ENCODE data around the gene ADGRD1.
"Not testable (repeated sequence)": the region's sequence is repeated elsewhere in the genome, so short reads cannot be mapped to it uniquely, and the experiment has no call there.

ADGRD1 gene

DNA sequence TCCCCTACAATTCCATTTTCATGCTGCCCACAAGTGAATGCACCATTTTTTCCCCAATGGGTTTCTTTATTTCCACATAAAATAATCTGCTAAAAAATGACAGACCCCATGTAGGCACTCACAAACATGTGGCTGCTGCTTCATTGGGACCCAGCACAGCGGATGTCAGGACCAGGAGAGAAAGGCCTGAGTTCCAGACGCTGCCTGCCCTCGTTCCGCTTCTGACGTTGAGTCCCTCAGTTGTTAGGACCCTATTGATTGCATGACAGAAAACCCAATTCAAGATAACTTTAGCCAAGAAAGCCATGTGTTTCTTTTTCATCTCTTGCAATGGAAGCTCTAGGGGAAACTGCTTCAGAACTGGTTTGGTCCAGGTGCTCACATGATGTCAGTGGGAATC lies 34.6 kb downstream of the ADGRD1 start:
- DNase-seq = no peak

DNA sequence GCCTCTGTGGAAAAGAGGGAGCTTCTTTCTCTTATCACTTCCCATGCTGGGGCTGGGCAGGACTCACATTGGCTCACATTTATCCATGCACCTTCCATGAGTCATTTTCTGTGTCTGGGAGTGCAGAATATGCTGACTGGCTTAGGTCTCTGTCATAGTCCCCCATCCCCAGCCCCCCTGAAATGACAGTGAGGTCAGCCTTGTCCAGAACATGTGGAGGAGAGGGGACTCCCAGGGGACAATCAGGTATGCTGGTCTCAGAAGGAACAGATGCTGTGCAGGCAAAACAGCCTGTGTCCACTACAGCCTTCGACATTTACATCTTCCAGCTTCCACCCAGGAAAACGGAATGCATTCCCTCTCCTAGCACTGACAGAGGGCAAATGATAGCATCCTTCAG lies 35.0 kb downstream of the ADGRD1 start:
- DNase-seq = no peak

DNA sequence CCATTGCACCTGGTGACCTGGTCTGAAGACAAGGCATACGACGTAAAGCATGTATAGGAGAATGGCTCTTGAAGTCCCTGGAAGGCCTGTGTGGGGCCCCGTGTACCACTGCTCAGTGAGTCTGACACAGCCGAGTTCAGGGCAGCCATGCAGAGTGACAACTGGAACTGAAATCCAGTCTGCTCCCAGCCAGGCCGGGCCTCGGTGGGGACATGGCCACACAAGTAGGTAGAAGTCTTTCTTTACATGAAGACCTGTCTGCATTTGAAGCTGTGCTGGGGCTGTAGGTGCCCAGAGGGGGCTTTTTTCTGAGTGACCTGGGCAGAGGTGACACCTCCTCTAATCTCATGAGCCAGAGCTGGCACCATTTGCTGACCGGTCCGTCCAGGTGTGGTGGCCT lies 35.7 kb downstream of the ADGRD1 start:
- DNase-seq = no peak

DNA sequence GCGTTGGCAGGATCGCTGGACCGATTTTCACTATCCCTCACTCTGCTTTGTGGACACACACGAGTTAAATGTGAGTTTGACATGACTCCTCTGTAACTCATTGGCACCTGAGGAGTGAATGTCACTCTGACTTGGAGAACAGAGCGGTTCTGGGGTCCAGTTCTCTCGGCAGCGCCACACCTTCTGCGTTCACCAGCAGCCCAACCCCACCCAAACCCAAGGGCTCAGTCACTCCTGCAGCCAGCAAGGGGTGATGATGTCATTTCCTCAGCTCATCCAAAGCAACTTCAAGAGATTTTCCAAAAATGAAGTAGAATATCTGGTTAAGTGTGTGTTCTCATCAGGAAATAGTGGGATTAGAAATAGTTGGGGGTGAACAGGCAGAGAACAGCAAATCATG lies 36.3 kb downstream of the ADGRD1 start:
- no peak for DNase-seq

DNA sequence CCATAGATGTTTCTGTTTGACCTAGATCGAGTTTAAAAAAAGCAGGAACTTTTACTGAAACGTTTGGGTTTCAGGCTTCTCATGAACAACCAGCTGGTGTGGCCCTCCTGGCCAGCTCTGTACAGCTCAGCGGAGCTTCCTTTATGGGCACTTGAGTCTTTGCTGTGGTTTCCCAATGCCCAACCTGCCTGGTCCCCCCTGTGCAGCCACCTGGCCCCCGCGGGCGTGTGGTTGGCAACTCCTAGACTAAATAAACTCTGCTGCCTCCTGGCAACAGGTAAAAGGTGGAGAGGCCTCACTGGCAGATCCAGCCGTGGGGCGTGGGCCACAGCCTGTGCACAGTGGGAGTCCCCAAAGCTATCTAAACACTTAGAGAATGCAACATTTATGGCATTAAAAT lies 38.7 kb downstream of the ADGRD1 start:
- DNase-seq = no peak

DNA sequence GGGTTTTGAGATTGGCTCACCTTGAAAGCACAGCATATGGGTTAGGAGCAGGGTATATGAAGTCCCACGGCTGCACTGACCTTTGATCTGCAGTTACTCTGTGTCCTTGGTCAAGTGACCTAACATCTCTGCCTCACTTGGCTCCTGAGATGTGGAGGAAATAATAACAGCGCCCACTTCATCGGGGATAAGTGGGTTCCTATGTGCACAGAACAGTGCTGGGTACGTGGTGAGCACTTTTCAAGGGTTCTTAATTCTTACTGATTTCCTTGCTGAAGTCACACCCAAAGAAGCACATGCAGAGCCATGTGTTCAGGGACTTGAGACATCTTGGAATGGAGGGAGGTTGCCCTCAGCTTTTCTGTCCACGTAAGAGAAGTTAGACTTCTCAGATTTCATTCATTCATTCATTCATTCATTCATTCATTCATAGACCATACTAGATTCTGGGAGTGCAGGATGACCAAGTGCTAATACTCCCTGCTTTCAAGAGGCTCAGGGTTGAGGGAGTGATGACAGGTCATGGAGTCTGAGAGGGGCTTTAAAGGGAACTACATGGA lies 39.4 kb downstream of the ADGRD1 start:
- no peak for DNase-seq

DNA sequence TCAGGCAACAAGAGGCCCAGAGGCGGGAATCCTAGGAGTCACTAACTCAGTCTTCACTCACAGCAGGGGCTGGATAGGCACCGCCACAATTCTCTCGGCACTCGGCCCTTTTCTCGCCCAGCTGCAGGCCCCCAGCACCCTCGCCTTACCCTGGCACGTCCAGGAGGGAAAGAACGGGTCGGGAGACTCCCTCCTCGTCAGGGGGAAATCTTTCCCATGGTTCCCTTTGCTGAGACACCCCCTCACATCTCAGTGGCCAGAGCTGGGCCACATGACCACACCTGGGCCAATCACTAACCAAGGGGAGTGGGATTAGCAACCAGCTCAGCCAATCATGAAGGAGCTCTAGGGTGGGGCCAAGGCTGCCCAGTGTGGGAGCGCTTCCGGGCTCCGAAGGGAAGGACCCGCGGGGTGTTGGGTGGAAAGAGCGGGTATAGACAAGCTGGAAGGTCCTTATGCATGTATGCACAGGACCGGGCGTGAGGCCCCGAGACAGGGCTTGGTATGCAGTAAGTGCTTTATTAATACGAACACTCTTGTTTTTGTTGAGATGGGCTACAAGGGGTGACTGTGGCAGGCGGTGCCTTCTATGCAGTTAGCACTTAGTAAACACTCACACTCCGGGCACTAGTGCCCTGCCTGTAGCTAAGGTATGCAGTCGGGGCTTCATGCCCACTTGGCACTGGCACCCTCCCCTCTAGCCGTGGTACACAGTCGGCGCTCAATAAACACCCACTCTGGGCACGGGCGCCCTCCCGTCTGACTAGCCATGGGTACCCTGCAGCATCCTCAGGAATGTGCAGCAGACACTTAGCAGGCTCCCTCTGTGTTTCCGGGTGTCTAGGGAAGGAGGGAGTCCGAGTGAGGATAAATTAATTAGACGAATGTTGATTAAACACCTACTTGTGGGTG lies 40.3 kb downstream of the ADGRD1 start:
- no peak for DNase-seq

DNA sequence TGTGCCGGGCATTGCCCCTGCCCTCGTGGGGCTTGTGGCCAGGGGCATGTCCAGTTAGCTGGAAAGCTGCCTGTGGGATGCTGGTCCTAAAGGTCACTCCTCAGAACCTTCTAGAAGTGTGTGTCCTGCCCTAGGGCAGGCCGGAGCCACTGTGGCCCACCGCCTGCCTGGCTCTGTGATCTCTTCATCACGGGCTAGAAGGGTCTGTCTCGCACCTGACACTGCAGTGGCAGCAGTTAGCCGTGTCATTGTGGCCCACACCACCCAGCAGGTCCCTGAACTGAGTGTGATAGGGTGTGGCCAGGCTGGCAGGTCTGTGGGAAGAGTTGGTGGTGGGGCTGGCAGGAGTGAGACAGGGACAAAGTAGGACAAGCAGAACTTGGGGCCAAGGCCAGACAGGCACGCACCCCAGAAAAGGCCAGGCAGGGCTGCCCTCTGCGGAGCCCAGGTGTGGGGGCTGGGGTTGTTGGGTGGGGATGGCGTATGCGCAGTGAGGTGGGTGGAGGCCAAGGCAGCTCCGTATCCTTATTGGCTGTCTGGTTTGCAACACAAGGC lies 41.2 kb downstream of the ADGRD1 start:
- DNase-seq = no peak

DNA sequence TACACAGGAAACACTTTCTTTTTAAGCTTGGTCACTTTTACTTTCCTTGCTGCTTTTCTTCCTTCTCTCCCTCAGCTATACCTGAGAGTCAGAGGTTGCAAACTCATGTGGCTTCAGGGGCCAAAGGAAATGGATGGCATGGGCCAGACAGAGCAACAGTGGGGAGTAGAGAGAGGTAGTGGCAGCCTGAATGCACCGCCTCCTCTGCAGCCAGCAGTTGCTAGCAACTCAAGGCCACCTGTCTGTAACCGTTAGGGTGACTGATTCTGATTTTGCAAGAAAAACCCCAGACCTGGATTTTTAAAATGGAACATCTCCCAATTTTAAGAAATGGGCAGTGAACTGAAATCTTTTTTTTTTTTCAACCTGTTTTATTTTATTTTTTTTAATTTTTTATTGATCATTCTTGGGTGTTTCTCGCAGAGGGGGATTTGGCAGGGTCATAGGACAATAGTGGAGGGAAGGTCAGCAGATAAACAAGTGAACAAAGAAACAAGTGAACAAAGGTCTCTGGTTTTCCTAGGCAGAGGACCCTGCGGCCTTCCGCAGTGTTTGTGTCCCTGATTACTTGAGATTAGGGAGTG lies 41.8 kb downstream of the ADGRD1 start:
- DNase-seq = not testable (repeated sequence)

DNA sequence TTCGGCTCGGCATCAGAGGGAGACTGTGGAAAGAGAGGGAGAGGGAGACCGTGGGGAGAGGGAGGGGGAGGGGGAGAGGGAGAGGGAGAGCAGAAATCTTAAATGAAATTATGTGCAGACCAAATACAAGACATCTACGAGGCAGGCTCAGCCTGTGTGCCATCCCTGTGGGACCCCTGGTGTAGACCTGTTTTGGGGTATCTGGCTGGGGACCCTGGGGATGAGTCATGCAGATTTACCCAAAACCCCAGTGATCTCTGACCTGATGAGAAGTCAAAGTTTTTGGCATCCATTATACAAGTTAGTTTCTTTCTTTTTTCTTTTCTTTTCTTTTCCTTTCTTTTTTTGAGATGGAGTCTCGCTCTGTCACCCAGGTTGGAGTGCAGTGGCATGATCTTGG lies 44.4 kb downstream of the ADGRD1 start:
- no peak for DNase-seq

DNA sequence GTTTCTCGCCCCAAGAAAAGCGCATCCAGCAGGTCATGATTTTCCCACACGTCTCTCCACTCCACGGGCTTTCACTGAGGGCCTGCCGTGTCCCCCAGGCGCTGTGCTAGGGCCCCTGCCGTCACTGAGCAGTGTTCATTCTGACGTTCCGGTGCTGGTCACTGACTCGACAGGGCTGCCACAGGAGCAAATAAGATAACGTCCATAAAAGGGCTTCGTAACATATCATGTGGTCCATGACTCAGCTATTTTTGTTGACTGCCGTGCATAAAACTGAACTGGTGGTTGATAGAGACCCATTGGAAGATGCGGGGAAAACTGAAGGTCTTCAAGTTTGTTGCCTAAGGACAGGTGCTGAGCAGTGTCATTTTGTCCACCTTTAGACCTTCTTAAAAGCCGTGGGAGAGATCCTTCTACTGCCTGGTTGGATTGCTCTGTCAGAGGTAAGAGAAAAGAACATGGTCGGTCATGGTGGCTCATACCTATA lies 46.3 kb downstream of the ADGRD1 start:
- DNase-seq = no peak

DNA sequence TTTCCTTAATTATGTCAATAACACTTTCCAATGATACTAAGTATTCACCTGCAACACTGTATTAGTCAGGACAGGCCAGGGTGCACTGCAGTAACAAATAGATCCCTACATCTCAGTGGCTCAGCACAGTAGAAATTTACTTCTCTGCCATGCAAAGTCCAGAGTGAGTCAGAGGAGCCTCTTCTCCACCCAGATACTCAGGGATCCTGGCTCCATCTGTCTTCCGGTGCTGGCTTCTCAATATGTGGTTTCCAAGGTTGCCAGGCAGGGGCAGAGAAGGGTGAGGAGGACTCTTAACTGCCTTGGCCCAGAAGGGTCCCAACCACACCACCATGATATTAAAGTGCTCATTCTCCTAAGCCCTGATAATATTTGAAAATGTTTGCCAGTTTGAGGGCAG lies 47.8 kb downstream of the ADGRD1 start:
- no peak for DNase-seq

DNA sequence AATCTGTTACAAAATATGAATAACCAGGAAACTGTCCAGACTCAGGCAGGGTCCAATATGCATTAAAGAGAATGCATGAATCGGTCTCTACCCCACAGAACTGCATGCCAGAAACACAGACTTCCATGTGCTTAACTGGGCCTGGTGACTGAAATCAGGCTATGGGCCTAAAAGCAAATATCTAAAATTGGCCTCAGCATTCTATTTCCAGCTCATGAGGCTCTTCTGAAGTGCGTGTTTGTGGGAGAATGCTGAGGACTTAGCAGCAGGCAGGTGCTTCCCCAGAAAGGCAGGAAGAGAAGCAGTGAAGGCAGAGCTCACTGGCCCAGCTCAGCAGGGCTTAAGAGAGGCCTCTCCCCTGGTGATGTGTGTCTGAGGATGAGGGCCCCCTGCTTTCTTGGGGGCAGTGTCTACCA lies 48.5 kb downstream of the ADGRD1 start:
- DNase-seq = no peak

DNA sequence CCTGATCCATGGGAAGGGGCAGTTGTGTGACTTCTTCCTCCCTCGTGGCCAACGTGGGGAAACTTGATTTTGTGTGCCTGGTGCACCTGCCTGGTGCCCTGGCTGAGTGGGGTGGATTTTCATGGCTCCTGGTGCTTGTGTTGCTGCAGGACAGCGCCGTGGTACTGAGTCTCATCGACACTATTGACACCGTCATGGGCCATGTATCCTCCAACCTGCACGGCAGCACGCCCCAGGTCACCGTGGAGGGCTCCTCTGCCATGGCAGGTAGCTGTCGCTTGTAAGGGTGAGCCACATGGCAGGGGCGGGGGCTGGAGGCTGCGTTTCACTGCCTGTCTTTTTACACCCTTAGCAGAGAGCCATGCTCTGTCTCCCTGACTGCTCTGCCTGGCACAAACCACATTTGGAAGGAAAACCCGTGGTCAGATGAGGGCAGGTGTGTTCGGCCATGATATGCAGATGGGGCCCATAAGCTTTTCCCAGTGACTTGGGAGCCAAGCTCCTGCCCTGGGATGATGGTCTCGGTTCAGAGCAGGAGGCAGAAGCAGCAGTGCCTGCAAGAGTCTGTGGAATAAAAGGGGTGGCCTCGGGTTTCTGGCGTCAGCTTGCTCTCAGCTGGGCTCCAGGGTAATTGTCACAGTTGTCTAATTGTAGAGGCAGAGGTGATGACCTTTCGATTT lies 49.5 kb downstream of the ADGRD1 start:
- no peak for DNase-seq

DNA sequence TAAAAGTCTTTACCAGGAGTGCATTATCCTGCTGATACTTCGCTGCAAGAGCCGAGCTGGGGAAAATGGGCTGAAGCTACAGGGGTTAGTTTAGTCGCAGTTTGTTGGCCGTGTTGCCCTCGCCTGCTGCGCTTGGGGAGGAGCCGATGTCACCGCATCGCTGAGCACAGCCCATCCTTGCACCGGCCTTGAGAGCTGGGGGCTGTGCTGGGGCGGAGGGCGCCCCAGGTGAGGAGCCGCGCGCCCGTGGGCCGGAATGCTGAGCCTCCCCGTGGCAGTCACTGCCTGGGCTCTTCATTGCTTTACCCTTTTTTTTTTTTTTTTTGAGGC lies 50.0 kb downstream of the ADGRD1 start:
- no peak for DNase-seq

DNA sequence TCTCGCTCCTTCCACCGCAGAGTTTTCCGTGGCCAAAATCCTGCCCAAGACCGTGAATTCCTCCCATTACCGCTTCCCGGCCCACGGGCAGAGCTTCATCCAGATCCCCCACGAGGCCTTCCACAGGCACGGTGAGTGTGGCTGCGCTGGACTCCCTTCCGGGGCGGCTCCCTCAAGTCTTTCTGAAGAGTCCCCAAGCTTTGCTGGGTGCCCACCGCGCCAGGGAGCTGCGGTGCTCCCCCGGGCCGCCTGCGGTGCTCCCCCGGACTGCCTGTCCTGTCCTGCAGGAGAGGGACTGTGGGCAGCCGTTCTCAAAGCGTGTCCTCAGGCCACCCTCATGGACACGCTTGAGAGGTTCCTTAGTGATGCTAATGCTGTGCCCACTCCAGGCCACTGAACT lies 50.5 kb downstream of the ADGRD1 start:
- no peak for DNase-seq

DNA sequence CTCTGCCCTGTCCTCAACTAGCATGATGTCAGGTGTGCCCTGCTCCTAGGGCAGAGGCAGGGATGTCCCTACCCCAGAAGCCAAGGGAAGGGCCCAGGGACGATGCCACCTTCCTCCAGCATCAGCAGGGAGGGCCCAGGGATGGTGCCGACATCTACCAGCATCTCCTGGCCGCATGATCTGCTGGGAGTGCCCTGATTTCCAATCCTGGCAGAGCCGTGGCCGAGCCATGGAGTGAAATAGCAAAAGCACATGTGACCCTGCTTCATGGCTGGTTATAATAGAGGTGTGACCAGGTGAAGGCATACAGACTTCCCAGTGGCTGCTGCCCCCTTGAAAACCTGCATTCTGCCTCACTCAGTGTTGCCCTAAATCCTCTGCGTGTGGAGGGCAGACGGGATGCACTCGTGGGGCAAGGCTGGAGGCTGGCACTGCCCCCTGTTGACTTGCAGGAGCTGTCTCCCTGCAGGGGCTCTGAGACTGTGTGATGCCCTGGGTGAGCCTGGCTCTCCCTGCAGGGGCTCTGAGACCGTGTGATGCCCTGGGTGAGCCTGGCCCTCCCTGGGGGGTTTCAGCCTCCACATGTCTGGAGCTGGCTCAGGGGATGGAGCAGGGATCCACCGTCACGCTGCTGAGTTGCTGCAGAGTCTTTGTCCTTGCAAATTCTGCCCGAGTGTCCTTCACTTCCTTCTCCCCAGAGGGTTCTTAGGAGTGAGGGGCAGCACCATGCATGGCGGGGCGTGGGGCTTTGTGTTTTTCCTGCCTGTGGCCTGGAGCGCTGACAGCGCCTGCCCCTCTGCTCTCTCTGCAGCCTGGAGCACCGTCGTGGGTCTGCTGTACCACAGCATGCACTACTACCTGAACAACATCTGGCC lies 51.7 kb downstream of the ADGRD1 start:
- no peak for DNase-seq

DNA sequence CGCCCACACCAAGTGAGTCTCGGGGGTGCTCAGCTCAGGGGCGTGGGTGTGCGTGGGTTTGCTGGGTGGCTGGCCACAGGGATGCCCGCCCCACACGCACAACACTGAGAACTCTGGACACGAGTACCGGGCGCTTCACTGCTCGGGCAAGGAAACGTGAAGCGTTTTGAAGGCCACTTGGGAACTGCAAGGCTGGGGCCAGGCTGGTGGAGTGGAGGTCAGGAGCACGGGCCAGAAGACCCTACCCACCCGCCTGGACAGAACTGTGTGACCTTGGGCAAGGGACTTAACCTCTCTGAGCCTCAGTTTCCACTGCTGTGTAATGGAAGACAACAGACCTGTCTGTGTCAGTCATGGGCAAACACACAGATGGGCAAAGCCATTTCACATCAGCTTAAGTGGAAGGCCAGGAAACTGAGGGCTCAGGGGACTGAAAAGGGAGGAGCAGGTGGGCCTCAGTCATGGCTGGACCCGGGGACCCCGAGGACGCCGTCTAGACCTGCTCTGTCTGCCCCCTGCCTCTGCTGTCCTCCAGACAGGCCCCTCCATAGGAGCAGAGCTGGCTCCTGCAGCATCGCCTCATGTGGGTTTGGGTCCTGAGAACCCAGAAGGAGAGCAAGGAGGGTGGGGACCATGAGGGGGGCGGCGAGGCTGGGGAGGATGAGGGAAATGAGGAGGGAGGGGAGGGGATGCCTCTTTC lies 52.5 kb downstream of the ADGRD1 start:
- no peak for DNase-seq

DNA sequence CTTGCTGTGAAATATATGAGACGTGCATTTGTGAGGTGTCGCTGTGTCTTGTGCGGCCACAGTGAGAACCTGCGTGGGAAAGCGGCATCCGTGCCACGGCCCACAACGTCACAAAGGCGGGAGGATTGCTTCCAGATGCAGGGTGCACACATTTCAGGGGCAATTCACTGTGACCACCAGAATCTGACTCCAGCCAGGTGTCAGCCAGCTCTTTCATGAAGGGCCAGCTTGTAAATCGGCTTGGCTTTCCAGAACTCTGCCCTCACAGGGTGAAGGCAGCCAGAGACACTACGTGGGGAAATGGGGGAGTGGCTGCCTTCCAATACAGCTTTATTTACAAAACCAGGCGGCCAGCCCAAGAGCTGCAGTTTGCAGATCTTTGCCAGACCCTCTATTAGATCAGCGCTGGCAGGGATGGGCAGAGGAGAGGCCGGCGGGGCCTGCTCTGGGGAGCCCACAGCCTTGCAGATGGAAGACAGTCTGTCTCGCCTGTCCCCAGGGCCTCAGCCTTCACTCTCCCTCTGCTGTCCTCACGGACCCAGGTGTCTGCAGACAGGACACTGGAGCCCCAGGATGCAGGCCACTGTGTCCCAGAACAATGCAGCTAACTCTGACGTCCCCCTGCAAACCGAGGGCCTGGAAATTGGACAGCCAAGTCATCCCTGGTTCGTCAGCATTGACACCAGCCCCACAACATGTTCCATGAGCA lies 53.5 kb downstream of the ADGRD1 start:
- no peak for DNase-seq

DNA sequence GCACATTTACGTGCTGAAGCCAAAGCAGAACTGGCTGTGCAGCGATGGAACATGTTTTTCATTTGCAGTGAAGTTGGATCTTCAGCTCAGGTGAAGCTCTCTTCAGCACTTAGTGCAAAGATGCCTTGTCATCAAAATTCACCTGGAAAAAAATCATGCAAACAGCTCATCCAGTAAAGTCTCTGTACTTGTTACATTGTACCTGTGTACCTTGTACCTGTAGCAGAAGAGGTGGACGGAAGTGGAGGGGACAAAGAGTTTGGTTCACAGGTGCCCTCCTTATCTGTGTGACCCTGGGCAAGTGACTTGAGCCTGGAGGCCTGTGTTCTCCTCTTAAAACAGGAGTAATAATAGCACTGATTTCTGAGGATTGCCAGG lies 54.0 kb downstream of the ADGRD1 start:
- DNase-seq = no peak
